Heart right ventricle (tissue), 16 donors: ENCODE measurements around the gene CCDC24. TPM values are rescaled to one million over a fixed set of nuclear protein-coding genes. Genes with fewer than 3 reads are reported as not detected.

Experiments
- ATAC-seq, 8 donors: fragments of 200-7000 bp; cut with Tn5 transposase; one replicate each; pipeline ENCODE4 v1.9.1; 2020; ENCODE audit warnings: mild to moderate bottlenecking in 8 of 8, moderate library complexity in 8 of 8, moderate number of reproducible peaks in 1 of 8
- DNase-seq, 2 donors: peaks; one replicate each; pipeline ENCODE4 v3.0.0-alpha.2; 2020
- H3K27ac ChIP-seq, 10 donors: fragments of 200-600 bp; sonication (generic) in 2 of 10; one replicate each; pipeline versions ENCODE4 v1.5.0 to v1.8.0; 2020 to 2022; ENCODE audit warnings: mild to moderate bottlenecking in 3 of 10
- H3K27me3 ChIP-seq, 7 donors: fragments of 200-600 bp; one replicate each; pipeline ENCODE4 v1.8.0; 2021 to 2022; ENCODE audit warnings: mild to moderate bottlenecking in 2 of 7
- H3K36me3 ChIP-seq, 9 donors: fragments of 200-600 bp; sonication (generic) in 1 of 9; one replicate each; pipeline versions ENCODE4 v1.5.0 to v1.8.0; 2020 to 2022; ENCODE audit warnings: mild to moderate bottlenecking in 2 of 9
- H3K4me1 ChIP-seq, 9 donors: fragments of 200-600 bp; sonication (generic) in 1 of 9; one replicate each; pipeline versions ENCODE4 v1.5.0 to v1.8.0; 2020 to 2022; ENCODE audit warnings: mild to moderate bottlenecking in 4 of 9
- H3K4me3 ChIP-seq, 10 donors: fragments of 200-600 bp; sonication (generic) in 2 of 10; one replicate each; pipeline versions ENCODE4 v1.5.0 to v1.8.0; 2020 to 2022; ENCODE audit warnings: mild to moderate bottlenecking in 7 of 10, moderate library complexity in 2 of 10
- H3K9me3 ChIP-seq, 11 donors: fragments of 200-600 bp in 10 of 11; sonication (generic) in 2 of 11; one replicate each; pipeline versions ENCODE4 v1.5.0 to v1.8.0; 2013 to 2022; ENCODE audit warnings: mild to moderate bottlenecking in 2 of 11, control low read depth in 1 of 11, moderate library complexity in 1 of 11
- WGBS, 2 donors: extraction: QIAGEN DNeasy Blood & Tissue Kit; methylation state at CpG; one replicate each; pipeline ENCODE4 v1.1.7; 2013; ENCODE audit warnings: inconsistent platforms in 1 of 2; 5-methylcytosine and 5-hydroxymethylcytosine counted together
- intact Hi-C, 10 donors: fragments of 100-400 bp; cut with DNase I; formaldehyde crosslinking; loops; one replicate each; pipeline versions ENCODE4 v1.11.1 to v1.14.2; 2022
- polyA plus RNA-seq, 2 donors: library from polyadenylated mRNA; stranded (reverse); fragments of 200-250 nt; gene quantifications; one replicate each; pipeline ENCODE4 v1.2.3, GENCODE V29; 2013
- total RNA-seq, 10 donors: library from RNA; stranded (reverse); fragmentation: NEBNext Ultra II Directional in 3 of 10; extraction: Animal tissue kit (Norgen Biotek cat#: 25700) in 3 of 10; gene quantifications; one replicate each; pipeline versions ENCODE4 v1.2.1 to v1.2.4, GENCODE V29; 2021 to 2023
- TF ChIP-seq, protein P1 (sequence below), 9 donors: fragments of 200-600 bp; sonication (generic) in 2 of 9; IDR thresholded peaks; one replicate each; pipeline versions ENCODE4 v1.5.0 to v1.8.0; 2021 to 2022; ENCODE audit warnings: antibody characterized with exemption in 9 of 9, mild to moderate bottlenecking in 5 of 9, moderate library complexity in 1 of 9
- donor health status: Arrhythmogenic right ventricular cardiomyopathy.
- donor health status: ischemic (EF 13 %, LVEDD 7.1; RV severe dilation, severe dysfunction).
- donor health status: healthy with polysubstance abuse.
- donor health status: DM: no; HTN: yes; CAD: no.
- donor health status: DM: no; HTN: no; CAD: no.
- donor health status: ischemic (EF 25% LVEDD 6.9; RV normal size, moderate dysfunction).
- donor health status: ischemic (EF 25% LVEDD 5.7; RV mildly dilated, moderate dysfunction).
- donor health status: healthy.
- donor health status: DM: yes; HTN: yes; CAD: no.
- donor health status: Ischemic cardiomyopathy.
- donor health status: ischemic (EF 35%, LVEDD 5.7; RV mildly dilated, moderate dysfunction).
- donor health status: nonischemic (EF 11% LVEDD 7.7; RV severe dilation, severe dysfunction).
- donor health status: DM: yes; HTN: yes; CAD: no.
- donor health status: PGD.
- donor health status: ischemic (EF 29% LVEDD 5.4; RV normal size, mild dysfunction).
- donor health status: nonischemic (EF 23%, LVEDD 6.1; RV moderate dilation, normal function).

The CCDC24 gene
- total and polyA plus RNA-seq, 12 donors = 0.55 to 3.1 (median 1.3) TPM

DNA sequence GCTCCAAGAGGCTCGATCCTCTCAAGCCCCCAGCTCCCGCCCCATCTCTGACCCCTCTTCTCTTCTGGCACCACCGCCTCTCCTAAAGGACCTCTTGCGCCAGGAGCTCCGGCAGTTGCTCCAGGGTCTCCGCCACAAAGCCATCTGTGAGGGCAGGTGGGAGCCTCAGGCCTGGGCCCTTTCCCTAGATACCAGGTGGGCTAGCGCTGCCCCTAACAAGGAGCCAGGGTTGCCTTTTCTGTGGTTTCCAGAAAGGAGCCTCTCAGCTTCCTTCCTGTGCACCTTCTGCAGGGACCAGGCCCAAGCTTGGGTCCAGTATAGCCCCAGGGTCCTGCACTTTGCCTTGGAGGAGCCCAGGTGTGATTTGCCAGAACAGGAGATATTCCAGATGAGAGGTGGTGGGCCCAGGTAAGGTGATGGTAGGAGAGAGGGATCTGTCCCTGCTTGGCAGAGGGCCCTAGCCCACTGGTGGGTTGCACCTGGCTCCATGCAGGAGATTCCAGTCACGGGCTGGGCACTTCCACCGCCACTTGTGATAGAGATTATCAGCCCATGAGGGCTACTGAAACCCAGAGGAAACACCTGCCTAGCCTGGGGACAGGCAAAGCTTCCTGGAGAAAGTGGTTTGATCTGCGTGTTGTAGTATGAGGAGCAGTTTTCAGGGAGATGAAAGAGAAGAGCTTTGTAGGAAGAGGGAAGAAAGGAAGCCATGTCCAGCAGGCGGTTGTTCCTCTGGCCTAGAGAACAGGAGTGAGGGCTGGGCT, 1.0 kb downstream of the CCDC24 start:
- ATAC-seq (peak in 1 of 8 donors; percentile 3), DNase-seq (no peak)
- Histone ChIP-seq H3K4me1 (peaks cover 5 to 27% (median 13%) of the 10 kb centered on the region in 9 donors), H3K36me3 (no peaks in the 10 kb centered on the region), H3K4me3 (peak overlapping the region in 8 of 10 donors; percentile 53 to 82 (median 72)), H3K27ac (peak overlapping the region in 2 of 10 donors; percentile 72 to 82), H3K27me3 (no peaks in the 10 kb centered on the region), H3K9me3 (no peaks in the 10 kb centered on the region)
- WGBS, 2 donors = 51 to 53% methylated on average over 11 of the region's 11 CpGs
- TF ChIP-seq, protein P1, sequence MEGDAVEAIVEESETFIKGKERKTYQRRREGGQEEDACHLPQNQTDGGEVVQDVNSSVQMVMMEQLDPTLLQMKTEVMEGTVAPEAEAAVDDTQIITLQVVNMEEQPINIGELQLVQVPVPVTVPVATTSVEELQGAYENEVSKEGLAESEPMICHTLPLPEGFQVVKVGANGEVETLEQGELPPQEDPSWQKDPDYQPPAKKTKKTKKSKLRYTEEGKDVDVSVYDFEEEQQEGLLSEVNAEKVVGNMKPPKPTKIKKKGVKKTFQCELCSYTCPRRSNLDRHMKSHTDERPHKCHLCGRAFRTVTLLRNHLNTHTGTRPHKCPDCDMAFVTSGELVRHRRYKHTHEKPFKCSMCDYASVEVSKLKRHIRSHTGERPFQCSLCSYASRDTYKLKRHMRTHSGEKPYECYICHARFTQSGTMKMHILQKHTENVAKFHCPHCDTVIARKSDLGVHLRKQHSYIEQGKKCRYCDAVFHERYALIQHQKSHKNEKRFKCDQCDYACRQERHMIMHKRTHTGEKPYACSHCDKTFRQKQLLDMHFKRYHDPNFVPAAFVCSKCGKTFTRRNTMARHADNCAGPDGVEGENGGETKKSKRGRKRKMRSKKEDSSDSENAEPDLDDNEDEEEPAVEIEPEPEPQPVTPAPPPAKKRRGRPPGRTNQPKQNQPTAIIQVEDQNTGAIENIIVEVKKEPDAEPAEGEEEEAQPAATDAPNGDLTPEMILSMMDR (IDR thresholded peaks at IDR 0.05) = no peak
- intact Hi-C loops = loop anchor here in 1 of 10 donors (10.0 kb wide), 1 partner anchor 222 kb away; the partner anchor contains the start of gene DMAP1

DNA sequence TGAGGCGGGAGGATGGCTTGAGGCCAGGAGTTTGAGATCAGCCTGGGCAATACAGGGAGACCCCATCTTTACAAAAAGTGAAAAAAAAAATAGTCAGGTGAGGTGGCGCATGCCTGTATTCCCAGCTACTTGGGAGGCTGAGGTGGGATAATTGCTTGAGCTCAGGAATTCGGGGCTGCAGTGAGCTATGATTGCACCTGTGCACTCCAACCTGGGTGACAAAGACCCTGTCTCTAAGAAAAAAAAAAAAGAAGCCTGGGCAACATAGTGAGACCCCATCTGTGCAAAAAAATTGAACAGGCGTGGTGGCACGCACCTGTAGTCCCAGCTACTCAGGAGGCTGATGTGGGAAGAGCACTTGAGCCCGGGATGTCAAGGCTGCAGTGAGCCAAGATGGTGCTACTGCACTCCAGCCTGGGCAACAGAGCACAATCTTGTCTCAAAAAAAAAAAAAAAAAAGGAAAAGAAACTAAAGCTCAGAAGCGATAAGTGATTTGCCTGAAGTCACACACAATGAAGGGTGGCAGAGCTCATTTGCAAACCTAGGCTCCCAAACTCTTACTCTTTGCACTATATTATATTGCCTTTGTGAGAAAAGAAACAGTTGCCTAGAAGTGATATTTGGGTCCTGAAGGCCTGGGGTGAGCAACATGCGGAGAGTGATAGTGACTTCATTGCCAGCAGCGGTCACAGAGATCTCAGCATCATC, 2.0 kb downstream of the CCDC24 start:
- intact Hi-C loops = loop anchor here in 1 of 10 donors (10.0 kb wide), 1 partner anchor 221 kb away; the partner anchor contains the start of gene DMAP1
- WGBS, 2 donors = 93 to 94% methylated on average over 9 of the region's 9 CpGs
- no peak for DNase-seq
- TF ChIP-seq, protein P1 (IDR thresholded peaks at IDR 0.05) = no peak
- no peaks in the 10 kb centered on the region for H3K27me3 ChIP-seq
- no peak for ATAC-seq
- H3K27ac ChIP-seq = no peak overlapping the region
- H3K9me3 ChIP-seq = no peaks in the 10 kb centered on the region
- no peaks in the 10 kb centered on the region for H3K36me3 ChIP-seq
- peaks cover 5 to 27% (median 13%) of the 10 kb centered on the region in 9 donors for H3K4me1 ChIP-seq
- no peak overlapping the region for H3K4me3 ChIP-seq

DNA sequence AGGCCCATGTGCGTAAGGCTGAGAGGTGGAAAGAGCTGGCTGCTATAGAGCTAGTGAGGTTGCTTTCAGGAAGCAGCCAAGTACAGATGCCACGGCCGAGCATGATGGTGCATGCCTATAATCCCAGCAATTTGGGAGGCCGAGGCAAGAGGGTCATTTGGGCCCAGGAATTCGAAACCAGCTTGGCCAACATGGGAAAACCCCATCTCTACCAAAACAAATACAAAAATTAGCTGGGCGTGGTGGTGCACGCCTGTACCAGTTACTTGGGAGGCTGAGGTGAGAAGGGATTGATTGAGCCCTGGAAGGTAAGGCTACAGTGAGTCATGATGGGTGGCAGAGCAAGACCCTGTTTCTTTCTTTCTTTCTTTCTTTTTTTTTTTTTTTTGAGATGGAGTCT, 2.7 kb downstream of the CCDC24 start:
- intact Hi-C loops = loop anchor here in 1 of 10 donors (10.0 kb wide), 1 partner anchor 221 kb away; the partner anchor contains the start of gene DMAP1
- no peak overlapping the region for H3K27ac ChIP-seq
- peaks cover 5 to 27% (median 13%) of the 10 kb centered on the region in 9 donors for H3K4me1 ChIP-seq
- H3K27me3 ChIP-seq = no peaks in the 10 kb centered on the region
- no peaks in the 10 kb centered on the region for H3K36me3 ChIP-seq
- WGBS, 2 donors = 94 to 96% methylated on average over 7 of the region's 7 CpGs
- H3K4me3 ChIP-seq = no peak overlapping the region
- no peak for DNase-seq
- TF ChIP-seq, protein P1 (IDR thresholded peaks at IDR 0.05) = no peak
- H3K9me3 ChIP-seq = no peaks in the 10 kb centered on the region
- no peak for ATAC-seq
